HepG2 (cell line): ENCODE measurements around the gene TUBB. TPM values are rescaled to one million over a fixed set of nuclear protein-coding genes. Genes with fewer than 3 reads are reported as not detected.

Experiments used
- ATF4 ChIP-seq, 2 experiments: fragments of 450-650 bp in 1 of 2; sonication (generic) in 1 of 2; formaldehyde crosslinking; IDR thresholded peaks; 2 replicates each; pipeline versions ENCODE4 v1.5.0 to v1.8.0; 2020 to 2022; ENCODE audit warnings: mild to moderate bottlenecking in 1 of 2, missing genetic modification reagents in 1 of 2
- CBFB ChIP-seq: sonication (generic); formaldehyde crosslinking; IDR thresholded peaks from 2 replicates; pipeline ENCODE4 v1.4.0; 2020; ENCODE audit warnings: missing genetic modification reagents
- CREM ChIP-seq, 2 experiments: sonication (generic) in 1 of 2; formaldehyde crosslinking in 1 of 2; IDR thresholded peaks; 2 replicates each; pipeline versions ENCODE4 v1.4.0 to v1.6.1; 2016 to 2020; ENCODE audit warnings: antibody characterized with exemption in 1 of 2, mild to moderate bottlenecking in 1 of 2, missing genetic modification reagents in 1 of 2
- EP300 ChIP-seq, 3 experiments: sonication (generic) in 1 of 3; formaldehyde crosslinking in 1 of 3; IDR thresholded peaks; 2 replicates each; pipeline versions ENCODE4 v1.5.1 to v1.6.1; 2011 to 2020; ENCODE audit warnings: low read depth in 2 of 3, low read length in 2 of 3, borderline replicate concordance in 1 of 3, improper control_type of control experiment in 1 of 3, mild to moderate bottlenecking in 1 of 3, missing genetic modification reagents in 1 of 3, moderate library complexity in 1 of 3
- GLI4 ChIP-seq: sonication (generic); formaldehyde crosslinking; IDR thresholded peaks from 2 replicates; pipeline ENCODE4 v1.5.1; 2020; ENCODE audit warnings: missing genetic modification reagents, mild to moderate bottlenecking, moderate library complexity, borderline replicate concordance
- HIVEP1 ChIP-seq: sonication (generic); formaldehyde crosslinking; IDR thresholded peaks from 2 replicates; pipeline ENCODE4 v1.4.0; 2020; ENCODE audit warnings: mild to moderate bottlenecking, missing genetic modification reagents
- KDM5B ChIP-seq: sonication (generic); formaldehyde crosslinking; IDR thresholded peaks from 2 replicates; pipeline ENCODE4 v1.4.0; 2020; ENCODE audit warnings: missing genetic modification reagents, mild to moderate bottlenecking, borderline replicate concordance
- MED13 ChIP-seq: sonication (generic); formaldehyde crosslinking; IDR thresholded peaks from 2 replicates; pipeline ENCODE4 v1.5.0; 2020; ENCODE audit warnings: missing genetic modification reagents
- MTA3 ChIP-seq: sonication (generic); formaldehyde crosslinking; IDR thresholded peaks from 2 replicates; pipeline ENCODE4 v1.4.0; 2020; ENCODE audit warnings: missing genetic modification reagents
- ZNF335 ChIP-seq: sonication (generic); formaldehyde crosslinking; IDR thresholded peaks from 2 replicates; pipeline ENCODE4 v1.4.0; 2020; ENCODE audit warnings: missing genetic modification reagents
- ZNF33A ChIP-seq: sonication (generic); formaldehyde crosslinking; IDR thresholded peaks from 2 replicates; pipeline ENCODE4 v1.5.1; 2020; ENCODE audit warnings: missing genetic modification reagents, mild to moderate bottlenecking, moderate library complexity, borderline replicate concordance
- ZNF577 ChIP-seq: sonication (generic); formaldehyde crosslinking; IDR thresholded peaks from 2 replicates; pipeline ENCODE4 v1.4.0; 2020; ENCODE audit warnings: mild to moderate bottlenecking, low read depth, missing genetic modification reagents, borderline replicate concordance
- ZNF660 ChIP-seq: sonication (generic); formaldehyde crosslinking; IDR thresholded peaks from 2 replicates; pipeline ENCODE4 v1.5.1; 2020; ENCODE audit warnings: mild to moderate bottlenecking, low read depth, missing genetic modification reagents, borderline replicate concordance
- ZNF800 ChIP-seq: sonication (generic); formaldehyde crosslinking; IDR thresholded peaks from 2 replicates; pipeline ENCODE4 v1.4.0; 2020; ENCODE audit warnings: missing genetic modification reagents
- polyA plus RNA-seq, 8 experiments: library from polyadenylated mRNA; depleted of rRNA in 3 of 8; stranded (reverse) in 7 of 8; unstranded in 1 of 8; fragments of >200 nt; fragmentation: Illumina TruSeq in 4 of 8; extraction: Trizol in 4 of 8; gene quantifications; 2 replicates each; pipeline versions ENCODE4 v1.2.1 to v1.2.3, GENCODE V29; 2011 to 2016; ENCODE audit warnings: low read depth in 4 of 8, missing spikeins in 1 of 8, mixed read lengths in 1 of 8; ENCODE audit not compliant: insufficient read depth in 1 of 8
- total RNA-seq, 5 experiments: library from RNA; depleted of rRNA; stranded (reverse); fragments of >200 nt; fragmentation: Illumina TruSeq; extraction: Trizol; gene quantifications; 2 replicates each; pipeline ENCODE4 v1.2.3, GENCODE V29; 2016; ENCODE audit warnings: low read depth in 1 of 5
- TF ChIP-seq, protein P1 (sequence below): sonication (generic); formaldehyde crosslinking; IDR thresholded peaks from 2 replicates; pipeline ENCODE4 v1.5.0; 2020; ENCODE audit warnings: mild to moderate bottlenecking, missing genetic modification reagents, borderline replicate concordance
- TF ChIP-seq, protein P2 (sequence below): sonication (generic); formaldehyde crosslinking; IDR thresholded peaks from 2 replicates; pipeline ENCODE4 v1.4.0; 2020; ENCODE audit warnings: missing genetic modification reagents, borderline replicate concordance
- TF ChIP-seq, protein P3 (sequence below): sonication (generic); formaldehyde crosslinking; IDR thresholded peaks from 2 replicates; pipeline ENCODE4 v1.4.0; 2020; ENCODE audit warnings: mild to moderate bottlenecking, low read depth, missing genetic modification reagents

The TUBB gene
- total and polyA plus RNA-seq, 2 of the 13 experiments (the other 11 are each of a cell fraction or from before 2014, with no cell fraction given) = 911 to 1,163 TPM

GRCh38 chr6:30759575-30760239, 39.6 kb downstream of the TUBB start (continued):
- no peak for TF ChIP-seq GLI4 (CRISPR knock-in tag)
- no peak for TF ChIP-seq ZNF660 (CRISPR knock-in tag)
- no peak for TF ChIP-seq ATF4 (CRISPR knock-in tag; IDR thresholded peaks at IDR 0.05)
- TF ChIP-seq CREM (IDR thresholded peaks at IDR 0.05) = peak; percentile 25; the same call in 1 of the 2 replicates
- TF ChIP-seq CREM (CRISPR knock-in tag; IDR thresholded peaks at IDR 0.05) = no peak
- TF ChIP-seq, protein P1, sequence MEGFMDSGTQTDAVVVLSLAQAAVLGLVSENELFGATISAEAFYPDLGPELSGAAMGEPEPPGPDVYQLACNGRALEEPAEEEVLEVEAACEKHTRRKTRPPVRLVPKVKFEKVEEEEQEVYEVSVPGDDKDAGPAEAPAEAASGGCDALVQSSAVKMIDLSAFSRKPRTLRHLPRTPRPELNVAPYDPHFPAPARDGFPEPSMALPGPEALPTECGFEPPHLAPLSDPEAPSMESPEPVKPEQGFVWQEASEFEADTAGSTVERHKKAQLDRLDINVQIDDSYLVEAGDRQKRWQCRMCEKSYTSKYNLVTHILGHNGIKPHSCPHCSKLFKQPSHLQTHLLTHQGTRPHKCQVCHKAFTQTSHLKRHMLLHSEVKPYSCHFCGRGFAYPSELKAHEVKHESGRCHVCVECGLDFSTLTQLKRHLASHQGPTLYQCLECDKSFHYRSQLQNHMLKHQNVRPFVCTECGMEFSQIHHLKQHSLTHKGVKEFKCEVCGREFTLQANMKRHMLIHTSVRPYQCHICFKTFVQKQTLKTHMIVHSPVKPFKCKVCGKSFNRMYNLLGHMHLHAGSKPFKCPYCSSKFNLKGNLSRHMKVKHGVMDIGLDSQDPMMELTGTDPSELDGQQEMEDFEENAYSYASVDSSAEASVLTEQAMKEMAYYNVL (CRISPR knock-in tag) = peak; percentile 58; the same call in 1 of the 2 replicates
- TF ChIP-seq, protein P2, sequence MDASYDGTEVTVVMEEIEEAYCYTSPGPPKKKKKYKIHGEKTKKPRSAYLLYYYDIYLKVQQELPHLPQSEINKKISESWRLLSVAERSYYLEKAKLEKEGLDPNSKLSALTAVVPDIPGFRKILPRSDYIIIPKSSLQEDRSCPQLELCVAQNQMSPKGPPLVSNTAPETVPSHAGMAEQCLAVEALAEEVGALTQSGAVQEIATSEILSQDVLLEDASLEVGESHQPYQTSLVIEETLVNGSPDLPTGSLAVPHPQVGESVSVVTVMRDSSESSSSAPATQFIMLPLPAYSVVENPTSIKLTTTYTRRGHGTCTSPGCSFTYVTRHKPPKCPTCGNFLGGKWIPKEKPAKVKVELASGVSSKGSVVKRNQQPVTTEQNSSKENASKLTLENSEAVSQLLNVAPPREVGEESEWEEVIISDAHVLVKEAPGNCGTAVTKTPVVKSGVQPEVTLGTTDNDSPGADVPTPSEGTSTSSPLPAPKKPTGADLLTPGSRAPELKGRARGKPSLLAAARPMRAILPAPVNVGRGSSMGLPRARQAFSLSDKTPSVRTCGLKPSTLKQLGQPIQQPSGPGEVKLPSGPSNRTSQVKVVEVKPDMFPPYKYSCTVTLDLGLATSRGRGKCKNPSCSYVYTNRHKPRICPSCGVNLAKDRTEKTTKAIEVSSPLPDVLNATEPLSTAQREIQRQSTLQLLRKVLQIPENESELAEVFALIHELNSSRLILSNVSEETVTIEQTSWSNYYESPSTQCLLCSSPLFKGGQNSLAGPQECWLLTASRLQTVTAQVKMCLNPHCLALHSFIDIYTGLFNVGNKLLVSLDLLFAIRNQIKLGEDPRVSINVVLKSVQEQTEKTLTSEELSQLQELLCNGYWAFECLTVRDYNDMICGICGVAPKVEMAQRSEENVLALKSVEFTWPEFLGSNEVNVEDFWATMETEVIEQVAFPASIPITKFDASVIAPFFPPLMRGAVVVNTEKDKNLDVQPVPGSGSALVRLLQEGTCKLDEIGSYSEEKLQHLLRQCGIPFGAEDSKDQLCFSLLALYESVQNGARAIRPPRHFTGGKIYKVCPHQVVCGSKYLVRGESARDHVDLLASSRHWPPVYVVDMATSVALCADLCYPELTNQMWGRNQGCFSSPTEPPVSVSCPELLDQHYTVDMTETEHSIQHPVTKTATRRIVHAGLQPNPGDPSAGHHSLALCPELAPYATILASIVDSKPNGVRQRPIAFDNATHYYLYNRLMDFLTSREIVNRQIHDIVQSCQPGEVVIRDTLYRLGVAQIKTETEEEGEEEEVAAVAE = no peak
- no peak for TF ChIP-seq HIVEP1 (CRISPR knock-in tag)
- TF ChIP-seq, protein P3, sequence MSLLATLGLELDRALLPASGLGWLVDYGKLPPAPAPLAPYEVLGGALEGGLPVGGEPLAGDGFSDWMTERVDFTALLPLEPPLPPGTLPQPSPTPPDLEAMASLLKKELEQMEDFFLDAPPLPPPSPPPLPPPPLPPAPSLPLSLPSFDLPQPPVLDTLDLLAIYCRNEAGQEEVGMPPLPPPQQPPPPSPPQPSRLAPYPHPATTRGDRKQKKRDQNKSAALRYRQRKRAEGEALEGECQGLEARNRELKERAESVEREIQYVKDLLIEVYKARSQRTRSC = no peak
- TF ChIP-seq KDM5B (CRISPR knock-in tag) = peak; percentile 39; the same call in 1 of the 2 replicates
- TF ChIP-seq MTA3 (CRISPR knock-in tag) = no peak
- no peak for TF ChIP-seq MED13
- no peak for TF ChIP-seq ZNF33A
- no peak for TF ChIP-seq CBFB (CRISPR knock-in tag)
- TF ChIP-seq EP300 (IDR thresholded peaks at IDR 0.05; ENCODE audit: low read depth in 2 of 2, low read length in 2 of 2) = peak; percentile 64 to 65; a peak in 3 of 4 replicates
- no peak for TF ChIP-seq EP300 (CRISPR knock-in tag; IDR thresholded peaks at IDR 0.05; ENCODE audit: borderline replicate concordance)
- no peak for TF ChIP-seq ZNF800
- TF ChIP-seq ZNF577 (CRISPR knock-in tag) = no peak
- TF ChIP-seq ZNF335 (CRISPR knock-in tag) = no peak
